ENCODE data around the gene MEF2A.

The MEF2A gene

DNA sequence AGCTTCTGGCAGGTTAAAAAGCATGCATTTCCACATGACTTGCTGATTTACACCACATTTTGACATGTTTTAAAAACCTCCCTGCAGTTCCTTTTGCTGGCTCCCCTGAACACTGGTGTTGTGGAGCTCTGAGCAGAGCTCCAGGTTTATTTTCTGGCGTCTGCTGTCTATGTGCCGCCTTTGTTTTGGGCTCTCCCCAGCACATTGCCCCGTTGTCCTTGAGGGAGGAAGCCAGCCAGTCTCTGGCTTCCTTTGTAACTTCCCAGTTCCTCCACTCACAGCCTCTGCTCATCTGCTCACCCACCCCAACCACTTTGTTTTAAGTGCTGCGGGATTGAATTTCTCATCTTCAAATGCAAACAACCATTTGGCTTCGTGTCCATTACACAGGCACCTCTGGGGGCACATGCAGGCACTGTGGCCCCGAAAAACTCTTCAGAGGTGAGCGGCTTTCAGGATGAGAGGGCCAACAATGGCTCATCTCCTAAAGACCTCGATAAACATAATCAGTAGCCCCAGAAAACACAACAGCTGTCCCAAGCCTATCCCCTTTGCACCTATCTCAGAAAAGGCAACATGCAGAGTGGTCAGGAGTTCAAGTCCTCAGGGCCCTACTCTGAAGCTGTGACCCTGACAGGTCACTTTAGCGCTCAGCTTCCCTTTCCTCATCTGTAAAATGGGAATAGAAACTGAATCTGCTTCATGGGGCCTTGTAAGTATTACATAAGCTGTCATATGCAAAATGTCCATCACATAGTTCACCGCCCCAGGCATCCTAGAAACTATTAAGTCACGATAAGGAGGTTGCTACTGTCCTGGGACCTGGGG lies 1.3 kb upstream of the MEF2A start:
- peak; percentile 6 for DNase-seq

DNA sequence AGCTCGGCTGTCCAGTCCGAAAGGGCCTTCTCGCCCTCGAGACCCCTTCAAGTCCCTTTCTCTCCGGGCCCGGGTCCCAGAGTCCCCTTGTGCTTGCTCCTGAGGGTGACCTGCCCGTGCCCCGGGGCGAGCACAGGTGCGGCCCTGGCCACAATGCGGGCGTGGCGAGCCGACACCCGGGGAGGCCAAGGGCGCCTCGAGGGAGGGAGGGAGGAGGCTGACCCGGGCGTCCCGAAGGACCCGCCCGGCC lies 810 bp upstream of the MEF2A start:
- no peak for DNase-seq

DNA sequence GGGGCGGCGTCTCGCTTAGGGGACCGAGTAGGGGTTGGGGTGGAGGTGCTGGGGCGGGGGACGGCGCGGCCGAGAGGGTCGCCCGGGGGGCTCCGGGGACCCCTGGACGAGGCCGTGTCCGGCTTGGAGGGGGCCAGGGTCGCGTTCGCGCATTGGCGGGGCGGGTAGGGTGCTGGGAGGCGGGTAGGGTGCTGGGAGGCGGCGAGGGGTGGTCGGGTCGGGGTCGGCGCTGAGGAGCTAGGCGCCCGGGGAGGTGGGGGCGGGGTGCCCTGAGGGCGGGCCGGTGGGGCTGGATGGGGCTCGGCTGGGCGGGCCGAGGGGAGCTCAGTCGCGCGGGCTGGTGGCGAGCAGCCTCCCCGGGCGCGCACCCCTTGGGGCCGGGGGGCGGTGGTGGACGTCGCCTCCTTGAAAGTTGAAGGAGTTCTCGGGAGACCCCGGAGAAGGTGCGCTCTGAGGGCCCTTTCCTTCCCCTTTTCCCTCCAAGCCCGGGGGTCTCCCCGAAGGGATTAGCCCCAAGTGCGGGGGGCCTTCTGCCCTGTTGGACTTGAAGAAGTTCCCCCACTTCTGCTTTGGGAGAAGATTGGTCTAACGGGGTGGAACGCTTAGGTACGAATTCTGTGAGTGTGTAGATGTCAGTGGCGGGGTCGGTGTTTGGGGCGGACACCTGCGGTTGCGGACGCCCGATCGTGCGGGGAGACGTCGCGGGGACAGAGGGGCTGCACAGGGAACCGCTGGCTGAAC lies 543 bp downstream of the MEF2A start:
- peak; percentile 41 for DNase-seq

DNA sequence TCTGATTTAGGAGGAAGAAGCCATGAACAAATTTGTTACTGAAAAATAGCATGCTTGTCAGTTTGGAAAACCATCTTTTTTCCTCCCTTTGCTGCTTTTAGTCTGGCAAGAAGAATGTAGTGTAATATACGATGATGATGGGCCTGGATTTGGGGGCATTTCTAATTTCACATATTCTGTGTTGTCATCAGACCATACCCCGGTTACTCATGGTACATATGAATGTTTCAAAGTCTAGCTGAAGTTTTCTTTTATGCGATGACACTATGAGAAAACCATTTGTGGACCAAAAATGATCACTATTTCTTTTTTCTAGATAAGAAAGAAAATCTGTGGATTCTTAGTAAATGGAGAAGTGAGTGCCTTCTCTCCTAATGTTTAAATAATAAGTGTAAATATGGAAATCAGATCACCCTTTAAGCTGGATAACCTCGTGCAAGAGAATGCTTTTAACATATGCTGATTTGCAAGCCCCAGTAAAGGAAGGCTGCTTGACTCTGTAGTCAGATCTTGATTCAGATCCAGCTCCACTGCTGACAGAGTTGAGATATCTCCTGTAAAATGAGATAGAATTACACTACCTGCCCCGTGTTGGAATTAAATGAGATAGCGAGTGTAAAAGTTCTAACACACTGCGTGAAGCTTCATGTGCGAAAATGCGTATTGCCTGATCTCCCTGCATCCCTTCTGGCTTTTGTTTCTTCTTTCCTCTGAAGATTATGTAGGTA lies 3.0 kb downstream of the MEF2A start:
- no peak for DNase-seq

DNA sequence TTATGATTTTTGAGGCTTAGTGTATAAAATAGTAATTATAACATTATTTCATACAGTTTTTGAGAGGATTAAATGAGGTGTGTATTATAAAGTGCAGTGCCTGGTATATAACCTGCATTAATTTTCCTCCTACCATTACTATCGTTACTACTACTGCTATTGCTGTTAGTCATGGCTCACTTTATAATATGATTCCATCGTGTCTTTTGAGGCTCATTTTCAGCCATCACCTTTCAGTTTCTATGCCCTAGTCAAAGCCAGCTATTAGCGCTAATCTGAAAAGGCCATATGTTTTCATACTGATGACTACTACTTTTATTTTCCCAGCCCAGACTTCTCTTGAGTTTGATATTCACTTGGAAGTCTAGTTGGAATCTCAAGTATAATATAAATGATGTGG lies 5.5 kb downstream of the MEF2A start:
- no peak for DNase-seq

DNA sequence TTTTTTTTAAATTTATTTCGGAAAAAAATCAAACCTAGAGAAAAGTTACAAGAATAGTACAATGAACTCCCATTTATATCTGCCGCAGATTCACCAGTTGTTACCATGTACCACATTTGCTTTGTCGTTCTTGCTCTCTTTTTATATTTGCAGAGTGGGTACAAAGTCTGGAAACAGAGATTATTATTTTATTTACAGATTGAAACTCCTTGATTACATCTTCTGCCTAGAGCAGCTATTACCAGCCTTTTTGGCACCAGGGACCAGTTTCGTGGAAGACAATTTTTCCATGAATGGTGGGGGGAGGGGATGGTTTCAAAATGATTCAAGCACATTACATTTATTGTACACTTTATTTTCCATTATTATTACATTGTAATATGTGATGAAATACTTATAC lies 8.3 kb downstream of the MEF2A start:
- no peak for DNase-seq

DNA sequence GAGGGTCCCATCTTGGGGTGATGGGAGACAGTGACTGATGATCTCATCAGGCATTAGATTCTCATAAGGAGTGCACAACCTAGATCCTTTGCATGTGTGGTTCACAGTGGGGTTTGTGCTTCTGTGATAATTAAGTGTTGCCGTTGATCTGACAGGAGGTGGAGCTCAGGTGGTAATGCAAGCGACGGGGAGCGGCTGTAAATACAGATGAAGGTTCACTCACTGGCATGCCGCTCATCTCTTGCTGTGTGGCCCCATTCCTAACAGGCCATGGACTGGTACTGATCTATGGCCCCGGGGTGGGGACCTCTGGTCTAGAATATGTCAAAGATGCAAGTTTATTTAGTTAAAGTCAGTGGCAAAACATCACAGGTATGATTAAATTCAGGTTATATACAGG lies 8.7 kb downstream of the MEF2A start:
- DNase-seq: no peak

DNA sequence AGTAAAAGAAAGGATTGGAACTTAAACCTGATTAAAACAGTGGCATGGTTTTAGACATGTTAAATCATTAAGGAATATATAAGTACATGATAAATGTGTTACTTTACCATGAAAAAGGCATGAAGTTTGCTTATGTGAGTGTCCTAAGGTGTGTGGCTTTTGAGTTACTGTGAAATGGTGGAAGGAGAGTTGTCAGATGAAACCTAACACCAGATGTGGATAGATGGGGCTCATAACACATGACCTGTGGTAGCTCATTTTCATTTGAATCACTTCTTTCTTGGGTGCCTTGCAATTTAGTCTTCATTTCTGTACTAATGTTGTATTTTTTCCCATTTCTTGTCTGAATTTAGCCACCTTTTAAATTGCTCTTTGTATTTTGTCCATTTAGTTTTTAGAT lies 13.0 kb downstream of the MEF2A start:
- no peak for DNase-seq

DNA sequence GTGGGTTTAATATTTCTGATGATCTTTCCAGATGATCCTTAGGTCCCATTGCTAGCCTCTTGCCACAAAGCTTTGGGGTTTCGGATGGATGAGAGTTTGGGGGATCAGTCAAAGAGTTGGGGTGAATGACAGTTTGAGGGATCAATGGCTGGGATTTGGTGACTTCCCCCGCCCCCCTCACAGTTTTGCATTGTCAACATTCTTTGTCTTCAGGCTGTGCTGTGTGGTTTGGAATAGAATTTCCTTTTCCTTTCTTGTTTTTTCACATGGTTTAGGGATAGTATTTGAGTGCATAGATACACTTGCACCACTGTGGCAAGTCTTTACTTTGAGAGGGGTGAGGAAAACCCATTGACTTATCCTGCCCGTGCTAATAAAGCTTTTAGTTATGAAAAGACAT lies 14.3 kb downstream of the MEF2A start:
- DNase-seq: no peak

DNA sequence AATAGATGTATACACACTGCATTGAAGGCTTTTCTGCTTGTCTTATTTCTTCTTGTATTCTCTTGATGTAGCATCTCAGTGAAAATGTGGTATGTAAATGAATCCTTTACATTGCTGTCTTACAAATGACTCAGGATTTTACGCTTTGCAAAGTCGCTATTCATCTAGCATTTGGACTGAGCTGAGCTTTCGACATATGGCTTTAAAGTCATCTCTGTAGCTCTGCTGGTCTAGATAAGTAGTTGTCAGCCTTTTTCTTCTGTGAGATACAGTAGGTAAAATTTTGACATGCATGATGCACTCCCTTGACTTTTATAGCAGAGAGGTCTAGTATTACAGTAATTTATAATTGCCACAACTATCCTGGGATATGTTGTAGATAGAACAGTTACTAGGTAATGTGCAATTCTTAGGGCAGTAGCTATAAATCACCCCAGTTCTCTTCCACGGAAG lies 16.8 kb downstream of the MEF2A start:
- DNase-seq: no peak

DNA sequence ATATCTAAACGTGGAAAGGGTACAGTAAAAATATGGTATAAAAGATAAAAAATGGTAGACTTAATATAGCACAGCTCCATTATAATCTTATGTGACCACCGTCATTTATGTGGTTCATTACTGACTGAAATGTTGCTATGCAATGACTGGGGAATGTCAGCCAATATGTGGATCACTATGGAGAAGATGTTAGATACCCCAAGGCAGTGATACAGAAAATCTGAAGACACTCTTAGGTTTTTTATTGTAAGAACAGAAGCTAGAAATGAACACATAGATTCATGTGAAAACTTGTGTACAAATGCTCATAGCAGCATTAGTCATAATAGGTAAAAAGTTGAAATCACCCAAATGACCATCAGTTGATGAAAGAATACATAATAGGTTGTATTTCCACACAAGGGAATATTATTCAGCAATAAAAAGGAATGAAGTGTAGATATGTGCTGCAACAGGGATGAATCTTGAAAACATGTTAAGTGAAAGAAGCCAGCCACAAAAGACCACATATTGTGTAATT lies 18.4 kb downstream of the MEF2A start:
- no peak for DNase-seq

DNA sequence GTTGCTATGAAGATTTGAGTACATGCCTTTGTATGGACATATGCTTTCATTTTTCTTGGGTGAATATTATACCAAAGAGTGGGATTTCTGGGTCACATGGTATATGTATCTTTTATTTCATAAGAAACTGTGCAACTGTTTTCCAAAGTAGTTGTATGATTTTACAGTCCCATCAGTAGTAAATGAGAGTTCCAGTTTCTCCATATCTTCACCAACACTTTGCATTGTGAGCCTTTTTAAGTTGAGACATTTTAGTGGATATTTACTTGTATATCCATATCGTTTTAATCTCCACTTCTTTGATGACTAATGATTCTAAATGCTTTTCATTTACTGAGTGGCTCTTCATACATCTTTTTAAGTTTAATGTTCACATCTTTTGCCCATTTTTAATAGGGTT lies 20.3 kb downstream of the MEF2A start:
- DNase-seq: no peak

DNA sequence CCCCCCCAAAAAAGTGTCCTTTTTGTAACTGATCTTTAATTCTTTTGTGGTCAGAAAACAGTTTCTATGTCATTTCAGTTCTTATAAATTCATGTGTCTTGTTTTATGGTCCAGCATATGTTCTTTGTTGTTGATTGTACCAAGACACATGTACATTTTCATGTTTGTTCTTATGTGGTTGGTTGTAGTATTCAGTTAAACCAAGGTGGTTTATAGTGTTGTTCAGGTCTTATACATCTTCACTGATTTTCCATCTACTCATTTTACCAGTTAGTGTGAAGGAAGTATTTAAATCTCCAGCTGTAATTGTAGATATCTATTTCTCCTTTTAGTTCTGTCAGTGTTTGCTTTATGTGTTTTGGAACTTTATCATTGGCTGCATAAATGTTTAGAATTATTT lies 24.0 kb downstream of the MEF2A start:
- no peak for DNase-seq

DNA sequence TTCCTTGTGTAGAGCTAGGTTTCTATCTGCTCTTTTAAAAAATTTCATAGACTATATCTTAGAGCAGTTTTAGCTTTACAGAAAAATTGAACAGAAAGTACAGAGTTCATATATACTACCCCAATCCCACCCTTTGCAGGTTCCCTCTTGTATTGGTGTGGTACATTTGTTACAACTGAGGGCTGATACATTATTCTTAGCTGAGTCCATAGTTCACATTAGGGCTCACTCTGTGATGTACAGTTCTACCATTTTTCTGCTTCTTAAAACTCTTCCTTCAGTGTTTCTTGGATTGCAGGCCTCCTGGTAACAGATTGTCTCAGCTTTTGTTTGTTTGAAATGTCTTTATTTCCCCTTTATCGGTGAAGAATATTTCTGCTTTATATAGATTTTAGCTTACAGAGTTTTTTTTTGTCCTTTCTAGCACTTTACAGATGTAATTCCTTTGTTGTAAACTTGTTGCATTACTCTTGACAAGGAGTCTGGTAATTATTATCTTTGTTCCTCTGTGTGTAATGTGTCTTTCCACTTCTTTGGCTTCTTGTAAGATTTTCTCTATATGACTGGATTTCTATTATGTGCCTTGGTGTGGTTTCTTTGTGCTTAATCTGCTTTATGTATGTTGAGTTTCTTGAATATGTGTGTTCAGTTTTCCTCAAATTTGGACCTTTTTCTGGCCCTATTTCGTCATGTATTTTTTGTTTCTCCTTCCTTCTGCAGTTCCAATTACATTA lies 25.3 kb downstream of the MEF2A start:
- no peak for DNase-seq

DNA sequence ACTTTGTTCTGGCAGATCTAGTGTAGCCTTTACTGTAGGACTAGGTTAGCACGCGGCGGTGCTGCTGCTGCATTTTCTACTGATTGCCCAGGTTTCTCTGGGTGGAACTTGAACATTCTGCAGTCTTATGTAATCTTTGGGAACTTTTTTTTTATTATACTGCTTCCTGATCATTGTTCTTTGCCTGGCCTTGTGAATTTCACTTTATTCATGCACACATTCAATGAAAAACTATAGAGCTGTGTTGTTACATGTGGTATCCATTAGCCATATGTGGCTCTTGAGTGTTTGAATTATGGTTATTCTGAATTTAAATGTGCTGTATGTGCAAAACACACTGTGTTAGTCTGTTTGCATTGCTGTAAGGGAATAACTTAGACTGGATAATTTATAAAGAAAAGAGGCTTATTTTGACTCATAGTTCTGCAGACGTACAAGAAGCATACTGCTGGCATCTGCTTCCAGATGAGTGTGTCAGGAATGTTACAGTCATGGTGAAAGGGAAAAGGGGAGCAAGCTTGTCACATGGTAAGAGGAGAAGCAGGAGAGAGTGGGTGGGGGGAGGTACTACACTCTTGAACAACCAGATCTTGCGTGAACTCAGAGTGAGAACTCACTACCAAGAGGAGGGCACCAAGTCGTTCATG lies 26.5 kb downstream of the MEF2A start:
- DNase-seq: no peak

DNA sequence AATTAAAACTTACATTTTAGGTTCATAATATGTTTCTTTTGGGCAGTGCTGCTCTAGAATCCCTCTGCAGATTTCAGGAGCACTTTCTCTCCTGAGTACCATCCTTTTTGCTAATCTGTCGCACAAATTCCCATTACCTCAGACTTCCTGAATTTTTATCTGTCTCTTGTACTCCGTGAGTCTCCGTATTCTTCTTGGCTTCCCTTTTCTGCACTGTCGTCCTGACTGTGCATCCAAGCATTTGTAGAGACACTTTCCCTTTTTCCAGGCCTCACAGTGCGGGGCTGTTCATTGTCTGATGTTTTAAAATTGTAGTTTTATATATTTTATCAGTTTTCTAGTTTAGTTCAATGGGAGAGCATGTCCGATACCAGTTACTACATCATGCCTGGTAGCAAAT lies 27.3 kb downstream of the MEF2A start:
- no peak for DNase-seq

DNA sequence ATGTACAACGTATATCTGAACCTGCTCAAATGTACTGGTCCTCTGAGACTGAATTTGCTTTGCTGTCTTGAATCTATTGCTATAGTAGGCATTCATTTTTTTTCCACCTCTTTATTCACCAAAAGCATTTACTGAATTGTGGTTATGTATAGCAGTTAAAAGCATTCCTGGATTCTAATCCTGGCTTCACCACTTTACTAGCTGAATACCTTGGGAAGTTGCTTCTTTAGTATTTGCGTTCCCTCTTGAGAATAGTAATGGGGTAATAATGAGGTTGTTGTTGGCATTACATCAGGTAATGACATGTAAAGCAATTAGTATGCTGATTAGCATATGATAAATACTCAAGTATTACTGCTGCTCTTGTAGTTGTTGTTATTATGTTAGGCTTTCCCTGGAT lies 29.1 kb downstream of the MEF2A start:
- DNase-seq: no peak

DNA sequence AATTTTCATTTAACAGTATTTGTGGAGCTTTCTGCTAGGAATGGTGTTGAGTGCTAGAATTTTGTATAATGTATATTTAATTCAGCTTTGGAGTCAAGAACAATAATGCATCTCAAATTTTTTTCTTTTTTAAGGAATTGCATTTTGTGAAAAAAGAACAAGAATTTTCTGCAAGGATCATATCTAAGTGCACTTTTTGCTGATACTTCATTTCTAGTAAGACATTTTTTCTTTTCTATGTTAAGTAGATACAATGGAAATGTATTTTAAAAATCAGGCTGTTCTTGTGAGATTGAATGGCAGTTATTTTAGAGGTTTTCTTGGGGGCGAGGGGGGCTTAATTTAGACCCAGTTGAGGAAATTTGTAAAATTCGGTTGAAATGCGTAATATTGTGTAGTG lies 32.5 kb downstream of the MEF2A start:
- DNase-seq: no peak

DNA sequence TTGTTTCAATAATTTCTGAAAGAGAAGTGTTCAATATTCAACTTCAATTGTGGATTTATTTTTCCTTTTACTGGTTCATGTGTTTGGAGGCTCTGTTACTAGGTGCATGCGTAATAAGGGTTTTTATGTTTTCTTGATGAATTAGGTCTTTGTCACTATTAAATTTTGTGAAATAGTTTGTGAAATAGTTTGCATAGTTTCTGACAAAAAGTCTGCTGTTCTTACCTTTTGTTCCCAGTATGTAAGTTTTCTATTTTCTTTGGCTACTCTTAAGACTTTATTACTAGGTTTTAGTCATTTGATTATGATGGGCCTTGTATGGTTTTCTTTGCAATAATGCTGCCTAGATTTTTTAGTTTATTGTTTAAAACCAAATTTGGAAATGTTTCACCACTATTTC lies 38.0 kb downstream of the MEF2A start:
- no peak for DNase-seq

DNA sequence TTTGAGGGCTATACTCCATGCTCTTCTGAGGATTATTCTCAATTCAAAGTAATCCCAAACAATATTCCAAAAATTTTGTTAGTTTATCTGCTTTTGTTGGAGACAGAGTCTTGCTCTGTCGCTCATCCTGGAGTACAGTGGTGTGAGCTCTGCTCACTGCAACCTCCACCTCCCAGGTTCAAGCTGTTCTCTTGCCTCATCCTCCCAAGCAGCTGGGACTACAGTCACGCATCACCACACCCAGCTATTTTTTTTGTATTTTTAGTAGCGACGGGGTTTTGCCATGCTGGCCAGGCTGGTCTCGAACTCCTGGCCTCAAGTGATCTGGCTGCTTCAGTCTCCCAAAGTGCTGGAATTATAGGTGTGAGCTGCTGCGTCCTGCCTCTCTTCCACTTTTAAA lies 39.1 kb downstream of the MEF2A start:
- DNase-seq: no peak

DNA sequence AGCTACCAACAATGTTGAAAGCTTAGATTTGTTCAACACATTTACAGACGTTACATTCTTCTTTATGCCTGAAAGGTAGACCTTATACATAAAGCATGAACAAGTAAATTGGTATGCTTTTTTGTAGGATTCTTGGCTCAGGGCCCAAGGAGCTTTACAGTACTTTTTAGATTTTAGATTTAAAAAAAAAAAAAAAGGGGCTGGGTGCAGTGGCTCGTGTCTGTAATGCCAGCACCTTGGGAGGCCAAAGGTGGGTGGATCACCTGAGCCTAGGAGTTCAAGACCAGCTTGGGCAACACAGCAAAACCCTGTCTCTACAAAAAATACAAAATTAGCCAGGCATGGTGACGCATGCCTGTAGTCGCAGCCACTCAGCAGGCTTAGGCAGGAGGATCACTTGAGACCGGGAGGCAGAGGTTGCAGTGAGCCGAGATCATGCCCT lies 39.7 kb downstream of the MEF2A start:
- no peak for DNase-seq

DNA sequence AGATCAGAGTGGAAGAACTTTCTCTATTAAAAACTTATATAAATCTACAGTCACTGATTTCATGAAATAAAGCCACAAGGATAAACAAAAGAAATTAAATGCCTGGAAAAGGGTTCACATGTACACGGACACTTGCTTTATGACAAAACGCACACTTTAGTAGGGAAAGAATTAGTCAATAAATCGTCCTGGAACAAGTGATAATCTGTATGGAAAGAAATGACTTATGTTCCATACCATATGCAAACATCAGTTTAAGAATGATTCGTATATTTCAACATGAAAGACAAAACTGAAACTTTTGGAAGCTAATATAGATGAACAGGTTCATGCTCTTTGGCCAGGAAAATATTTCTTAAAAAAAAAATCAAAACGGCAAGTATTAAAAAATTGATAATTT lies 40.2 kb downstream of the MEF2A start:
- no peak for DNase-seq

DNA sequence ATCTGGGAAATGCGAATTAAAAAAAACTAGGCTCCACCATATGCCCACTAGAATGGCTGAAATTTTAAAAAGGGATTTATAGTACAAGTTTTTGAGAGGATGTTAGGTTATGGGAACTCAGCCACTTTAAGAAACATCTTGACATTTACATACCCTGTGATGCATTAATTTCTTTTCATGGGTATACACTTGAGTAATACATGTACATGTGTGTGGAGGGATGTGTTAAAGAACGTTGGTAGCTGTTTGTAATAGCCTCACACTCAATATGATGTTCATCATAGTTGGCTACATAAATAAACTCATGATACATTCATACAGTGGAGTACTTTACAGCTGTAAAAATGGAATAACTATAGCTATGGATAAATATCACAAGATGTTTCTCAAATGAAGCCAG lies 40.9 kb downstream of the MEF2A start:
- DNase-seq: no peak

Data from stimulated activated CD4-positive, alpha-beta T cell treated with anti-CD3 and anti-CD28 coated beads, Interleukin-15, amount 100 ng/mL, for 24 hours (primary cell).